Measurements from ENCODE around the gene POLR2J3.
"Not testable (repeated sequence)": the region's sequence is repeated elsewhere in the genome, so short reads cannot be mapped to it uniquely, and the experiment has no call there.

GRCh38 chr7:102542771-102543170 is 29.6 kb downstream of the POLR2J3 start:
- TF ChIP-seq POLR2AphosphoS5 (IDR thresholded peaks at IDR 0.05; ENCODE audit: low read depth, low read length); POLR2A (IDR thresholded peaks at IDR 0.05; ENCODE audit: low read depth, low read length); TAF1 (IDR thresholded peaks at IDR 0.05; ENCODE audit: borderline replicate concordance, low read depth, low read length): not testable (repeated sequence)

Data from GM12892 (cell line).